Suppressor macrophage (primary cell): ENCODE data around the gene MXD1.

Experiments used
- DNase-seq, 4 experiments: peaks; one replicate each; pipeline ENCODE4 v3.0.0-alpha.2; 2020 to 2022

The MXD1 gene

GRCh38 chr2:69952336-69953115 lies 37.6 kb downstream of the MXD1 start:
- peak in 3 of 4 experiments; percentile 30 to 44 (median 41) for DNase-seq

DNA sequence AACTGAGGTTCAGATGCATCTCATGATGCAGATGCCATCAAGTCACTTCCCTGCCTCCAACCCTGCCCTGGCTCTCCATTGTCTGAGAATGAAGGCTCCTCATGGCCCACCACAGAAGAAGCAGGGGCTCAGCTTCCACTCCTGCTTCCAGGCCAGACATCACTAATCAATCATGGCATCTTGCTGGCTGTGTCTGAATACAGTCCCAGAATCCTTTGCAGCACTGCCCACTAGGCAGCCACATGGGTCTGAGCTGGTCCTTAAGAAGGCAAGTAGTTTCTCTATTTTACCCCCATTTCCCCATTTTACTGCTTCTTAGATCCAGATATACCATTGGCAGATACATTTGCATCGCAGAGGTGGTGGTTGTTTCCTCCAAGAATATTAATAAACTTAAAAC lies 39.2 kb downstream of the MXD1 start:
- peak in 3 of 4 experiments; percentile 45 to 47 (median 45) for DNase-seq

- DNase-seq = no peak
These were observed 40.1 kb downstream of the MXD1 start for GRCh38 chr2:69955029-69955428.

DNA sequence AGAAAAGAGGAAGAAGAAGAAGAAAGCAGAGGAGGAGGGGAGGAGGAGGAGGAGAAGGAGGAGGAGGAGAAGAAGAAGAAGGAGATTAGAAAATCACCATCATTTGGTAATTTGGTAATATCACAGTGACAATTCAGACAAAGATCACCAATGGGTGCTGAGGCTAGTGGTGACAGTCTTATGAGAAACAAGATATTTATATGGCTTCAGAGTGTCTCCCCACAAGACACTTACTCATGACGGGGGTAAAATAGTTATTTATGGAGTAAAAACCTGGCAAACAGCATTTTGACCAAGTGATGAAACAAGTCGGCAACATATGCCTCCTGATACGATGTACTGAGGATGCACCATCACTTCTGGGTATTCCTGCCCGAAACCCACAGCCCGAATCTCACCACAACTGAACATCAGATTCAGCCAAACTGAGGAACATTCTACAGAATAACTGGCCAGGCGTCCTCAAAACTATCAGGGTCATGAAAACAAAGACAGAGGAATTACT lies 41.6 kb downstream of the MXD1 start:
- peak in 1 of 4 experiments; percentile 26 for DNase-seq

DNA sequence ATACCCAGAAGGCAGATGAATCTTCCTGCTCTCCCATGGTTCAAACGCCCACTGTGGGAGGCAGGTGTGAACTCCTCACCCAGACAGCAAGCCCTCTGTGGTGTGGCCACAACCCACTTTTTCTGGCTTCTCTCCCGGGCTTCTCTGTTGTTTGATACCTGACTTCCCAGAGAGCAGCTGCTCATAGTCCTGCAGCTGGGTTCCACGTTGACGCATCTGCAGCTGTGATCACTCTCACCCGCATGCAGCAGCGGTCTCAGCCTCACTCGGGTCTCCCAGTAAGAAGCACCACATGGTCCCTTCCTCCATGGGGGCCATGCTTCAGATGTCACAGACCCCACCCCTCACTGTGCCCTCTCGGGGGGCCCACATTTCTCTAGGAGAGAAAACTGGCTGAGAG lies 43.1 kb downstream of the MXD1 start:
- no peak for DNase-seq

DNA sequence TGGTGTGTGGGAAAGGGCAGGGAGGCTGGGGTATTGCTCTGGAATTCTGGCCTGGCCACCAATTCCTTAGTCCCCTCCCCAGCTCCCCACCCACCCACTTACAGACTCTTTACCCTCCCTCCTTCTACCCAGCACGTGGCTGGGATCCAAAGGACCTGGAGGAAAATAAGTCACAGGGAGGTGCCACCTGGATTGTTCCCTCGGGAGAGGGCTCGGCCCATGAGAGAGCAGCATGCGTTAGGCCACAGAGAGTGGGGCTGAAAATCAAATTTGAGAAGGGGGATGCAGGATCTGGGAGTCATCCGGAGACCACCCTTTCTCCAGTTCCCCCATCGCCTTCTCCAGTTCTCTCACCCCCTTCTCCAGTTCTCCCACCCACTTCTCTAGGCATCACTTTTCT lies 43.6 kb downstream of the MXD1 start:
- DNase-seq = no peak

GRCh38 chr2:69959425-69959824 lies 44.5 kb downstream of the MXD1 start:
- DNase-seq = no peak

- no peak for DNase-seq
These were observed 45.9 kb downstream of the MXD1 start for GRCh38 chr2:69960821-69961220.

GRCh38 chr2:69961496-69961895 lies 46.6 kb downstream of the MXD1 start, which contains the start of gene ASPRV1:
ASPRV1 (minus strand) TSS chr2:69961631; CDS start chr2:69961436, 195 bp downstream.
- DNase-seq = no peak

GRCh38 chr2:69962986-69963730 lies 48.2 kb downstream of the MXD1 start:
- no peak for DNase-seq

GRCh38 chr2:69964353-69964841 lies 49.5 kb downstream of the MXD1 start:
- DNase-seq = peak; percentile 61 to 77 (median 72)

- DNase-seq = no peak
These were observed 51.0 kb downstream of the MXD1 start for GRCh38 chr2:69965756-69966445.

DNA sequence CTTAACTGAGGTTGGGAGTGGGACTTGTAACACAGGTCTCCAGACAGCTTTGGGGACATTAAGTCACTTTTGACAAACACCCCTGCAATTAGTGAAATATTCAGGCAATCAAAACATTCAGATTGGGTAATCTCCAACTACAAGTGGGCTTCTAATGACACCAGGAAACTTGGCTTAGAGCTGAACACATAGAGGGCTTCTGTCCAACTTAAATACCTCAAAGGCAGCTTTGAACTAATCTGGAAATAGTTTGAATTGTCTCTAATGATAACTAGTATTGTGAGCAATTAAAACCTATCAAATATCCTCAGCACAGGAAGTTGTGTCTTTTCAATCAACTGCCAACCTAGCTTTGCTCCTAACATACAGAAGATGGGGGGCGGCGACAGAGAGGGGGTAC lies 51.6 kb downstream of the MXD1 start:
- DNase-seq = no peak

- no peak for DNase-seq
These were observed 53.7 kb downstream of the MXD1 start for GRCh38 chr2:69968609-69969008.

DNA sequence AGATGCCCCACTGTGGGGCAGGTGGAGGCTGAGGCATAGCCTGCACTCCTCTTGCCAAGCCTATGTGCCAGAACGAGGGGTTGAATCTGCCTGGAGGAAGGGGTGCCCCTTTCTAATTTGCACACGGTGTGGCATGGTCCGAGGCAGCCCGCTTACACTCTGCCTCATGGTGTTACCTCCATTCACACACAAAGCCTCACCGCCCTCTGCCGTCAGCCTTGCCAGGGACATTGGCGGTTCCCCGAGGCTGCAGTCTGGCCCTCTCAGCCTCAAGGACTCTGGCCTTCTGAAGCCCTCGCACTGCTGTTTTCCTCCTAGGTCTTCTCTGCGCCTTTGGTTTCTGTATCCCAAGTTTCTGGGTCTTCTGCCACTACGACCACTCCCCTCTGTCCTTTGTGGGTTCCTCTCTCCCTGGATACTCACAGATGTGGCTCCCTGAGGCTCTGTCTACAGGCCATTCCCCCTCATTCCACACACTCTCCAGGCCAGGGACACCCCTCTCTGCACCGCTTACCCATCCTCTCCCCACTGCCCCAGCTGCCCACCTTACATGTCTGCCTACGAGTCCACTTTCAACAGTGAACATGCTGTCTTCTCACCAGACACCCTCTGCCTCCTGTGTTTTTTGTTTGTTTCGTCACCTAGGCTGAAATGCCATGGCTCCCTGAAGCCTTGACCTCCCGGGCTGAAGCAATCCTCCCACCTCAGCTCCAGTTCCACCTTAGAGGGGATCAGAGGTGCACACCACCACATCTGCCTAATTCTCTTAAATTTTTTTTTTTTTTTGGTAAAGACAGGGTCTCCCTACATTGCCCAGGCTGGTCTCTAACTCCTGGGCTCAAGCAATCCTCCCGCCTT lies 54.4 kb downstream of the MXD1 start:
- DNase-seq = no peak

DNA sequence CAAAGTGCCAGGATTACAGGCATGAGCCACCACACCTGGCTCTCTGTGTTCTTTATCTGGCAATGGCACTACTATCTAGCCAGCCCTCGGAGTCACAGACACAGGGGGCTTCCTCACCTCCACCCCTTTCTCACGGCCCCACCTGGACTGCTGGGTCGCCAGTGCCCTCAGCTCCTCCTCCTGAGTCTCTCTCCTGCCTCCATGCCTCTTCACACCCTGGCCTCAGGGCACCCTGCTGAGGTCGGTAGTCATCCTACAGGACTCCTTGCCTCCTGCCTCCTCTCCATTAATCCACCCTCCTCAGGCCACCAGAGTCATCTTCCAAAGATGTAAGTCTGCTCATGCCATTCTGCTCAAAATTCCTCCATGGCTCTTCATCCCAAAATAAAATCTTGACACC lies 55.1 kb downstream of the MXD1 start:
- DNase-seq = no peak

DNA sequence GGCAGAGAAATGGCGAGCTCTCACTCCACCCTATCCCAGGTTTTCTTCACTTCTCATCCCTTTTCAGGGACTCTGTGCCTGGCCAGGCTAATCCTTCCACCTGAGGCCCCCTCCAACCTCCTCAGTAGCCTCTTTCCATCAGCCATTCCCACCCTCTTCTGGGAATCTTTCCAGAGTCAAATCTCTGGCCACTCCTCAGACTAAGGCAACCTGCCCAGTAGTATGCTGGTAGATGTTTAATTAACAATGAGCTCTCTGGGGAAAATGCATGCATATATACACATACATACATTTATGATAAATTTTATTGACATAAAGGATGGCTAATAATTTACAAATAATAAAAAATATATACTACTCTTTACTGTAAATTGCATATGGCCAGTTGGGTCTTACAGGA lies 57.9 kb downstream of the MXD1 start:
- DNase-seq = no peak

- DNase-seq = no peak
These were observed 58.4 kb downstream of the MXD1 start for GRCh38 chr2:69973335-69973735.

DNA sequence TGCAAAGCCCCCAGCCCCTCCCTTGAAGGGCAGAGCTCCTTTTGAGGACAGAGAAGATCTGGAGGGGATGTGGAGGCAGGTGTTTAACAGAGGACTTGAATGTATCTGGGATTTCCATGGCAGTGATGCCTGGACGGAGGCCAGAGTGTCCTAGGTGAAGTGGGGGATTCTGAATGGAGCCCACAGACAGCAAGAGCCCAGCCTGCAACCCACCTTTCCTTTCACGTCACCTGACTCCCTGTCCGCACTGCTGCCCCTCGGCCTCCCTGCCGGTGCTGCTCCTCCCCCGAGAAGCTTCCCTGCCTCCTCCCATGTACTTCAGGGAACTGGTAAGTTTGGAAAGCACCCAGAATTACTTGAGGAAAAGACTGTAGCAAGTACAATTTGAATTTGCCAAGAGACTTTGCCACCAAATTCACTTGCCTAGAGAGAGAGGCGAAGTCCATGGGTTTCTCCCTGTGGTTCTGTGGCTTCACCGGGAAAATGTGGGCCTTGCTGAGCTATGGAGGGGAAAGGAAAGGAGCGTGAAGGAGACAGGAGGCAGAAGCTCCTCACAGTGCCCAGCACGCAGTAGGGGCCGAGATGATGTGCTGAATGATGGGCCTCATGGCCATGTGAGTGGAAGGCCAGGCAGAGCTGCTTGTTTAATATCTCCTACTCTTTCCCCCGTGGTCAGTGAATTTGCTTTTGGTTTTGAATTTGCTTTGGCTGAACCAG lies 60.4 kb downstream of the MXD1 start:
- DNase-seq = no peak

DNA sequence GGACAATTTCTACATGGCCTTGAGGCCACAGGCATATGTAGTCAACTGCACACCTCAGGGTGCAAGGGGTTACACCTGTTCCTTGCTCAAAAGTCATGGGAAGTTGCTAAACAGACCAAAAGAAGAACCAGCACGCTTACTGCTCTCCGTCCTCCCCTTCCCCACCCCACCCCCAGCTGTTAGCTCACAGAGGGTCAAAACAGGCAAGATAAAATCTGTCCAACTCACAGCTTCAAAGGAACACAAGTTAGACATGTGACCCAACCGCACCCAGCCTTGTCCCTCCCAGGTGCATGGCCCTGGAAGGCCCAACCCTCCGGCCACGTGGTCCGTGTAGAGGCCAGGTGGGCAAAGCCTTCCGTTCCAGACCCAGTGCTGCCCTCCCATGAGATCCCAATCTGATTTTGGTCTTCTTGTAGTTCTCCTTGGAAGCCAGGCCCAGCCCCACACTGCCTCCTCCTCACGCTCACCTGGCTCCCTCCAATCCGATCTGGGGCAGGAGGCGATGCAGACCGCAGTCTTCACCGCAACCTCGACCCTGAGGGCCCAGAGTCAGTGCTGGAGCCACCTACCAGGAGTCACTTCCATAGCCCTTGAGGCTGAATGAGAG lies 61.0 kb downstream of the MXD1 start:
- peak in 1 of 4 experiments; percentile 18 for DNase-seq

DNA sequence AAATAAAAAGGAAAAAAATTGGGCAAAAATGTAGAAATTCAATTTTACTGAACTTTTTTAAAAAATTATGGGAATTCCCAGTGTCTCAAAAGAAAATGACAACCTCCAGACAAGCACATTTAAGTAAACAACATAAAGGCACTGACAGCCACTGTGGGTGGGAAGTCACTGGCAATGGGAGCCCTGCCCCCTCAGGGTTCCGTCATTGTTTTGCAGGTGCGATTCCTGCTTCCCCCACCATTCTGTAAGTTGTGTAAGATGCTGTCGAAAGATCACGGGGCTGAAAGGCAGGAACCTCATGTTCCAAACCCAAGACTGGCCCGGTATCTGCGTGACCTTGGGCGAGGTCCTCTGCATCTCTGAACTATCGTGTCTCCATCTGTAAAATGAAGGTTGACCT lies 62.3 kb downstream of the MXD1 start:
- DNase-seq = peak in 3 of 4 experiments; percentile 29 to 52 (median 43)
